Body of pancreas (tissue), 4 donors: ENCODE measurements around the gene ZNF675. TPM values are rescaled to one million over a fixed set of nuclear protein-coding genes. Genes with fewer than 3 reads are reported as not detected.
"Not testable (repeated sequence)": the region's sequence is repeated elsewhere in the genome, so short reads cannot be mapped to it uniquely, and the experiment has no call there.

Experiments used
- ATAC-seq: fragments of 150-250 bp; one replicate; pipeline ENCODE4 v1.9.1; 2016
- DNase-seq, 4 donors: peaks; one replicate each; pipeline ENCODE4 v3.0.0-alpha.2; 2019
- H3K27ac ChIP-seq, 4 donors: fragments of 200-600 bp; sonication (generic); 1 replicate in 3 of 4; 2 replicates in 1 of 4; pipeline versions ENCODE4 v1.5.1 to v1.6.1; 2016 to 2019; ENCODE audit warnings: mild to moderate bottlenecking in 1 of 4, mixed read lengths in 1 of 4, moderate library complexity in 1 of 4
- H3K27me3 ChIP-seq, 2 donors: fragments of 200-600 bp; sonication (generic); one replicate each; pipeline ENCODE4 v1.6.0; 2016; ENCODE audit warnings: mild to moderate bottlenecking in 1 of 2
- H3K36me3 ChIP-seq, 2 donors: fragments of 200-600 bp; sonication (generic); replicated peaks in 1 of 2; 2 replicates each; pipeline ENCODE4 v1.5.1; 2016; ENCODE audit warnings: low read depth in 2 of 2; ENCODE audit not compliant: insufficient read depth in 1 of 2
- H3K4me1 ChIP-seq: fragments of 200-600 bp; sonication (generic); one replicate; pipeline ENCODE4 v1.6.0; 2016
- H3K4me3 ChIP-seq, 2 donors: fragments of 200-600 bp; sonication (generic); 1 replicate in 1 of 2; 2 replicates in 1 of 2; pipeline ENCODE4 v1.5.1; 2016 to 2019
- H3K9me3 ChIP-seq, 3 donors: fragments of 200-600 bp; sonication (generic); 1 replicate in 2 of 3; 2 replicates in 1 of 3; pipeline ENCODE4 v1.5.1; 2016
- CTCF ChIP-seq, 7 experiments: fragments of 450-650 bp in 4 of 7; fragments of 200-600 bp in 3 of 7; sonication (generic) in 3 of 7; IDR thresholded peaks; one replicate each; pipeline ENCODE4 v1.5.1; 2016 to 2019; ENCODE audit warnings: antibody characterized with exemption in 7 of 7
- POLR2A ChIP-seq, 3 donors: fragments of 450-650 bp; IDR thresholded peaks; one replicate each; pipeline ENCODE4 v1.6.1; 2016; ENCODE audit warnings: antibody characterized with exemption in 3 of 3, mild to moderate bottlenecking in 2 of 3
- WGBS, 2 donors: methylation state at CpG; one replicate each; pipeline ENCODE4 v1.1.5; 2017; 5-methylcytosine and 5-hydroxymethylcytosine counted together
- intact Hi-C: fragments of 100-400 bp; cut with DNase I; formaldehyde crosslinking; loops from one replicate; pipeline ENCODE4 v1.15.1; 2023
- total RNA-seq, 2 donors: library from RNA; depleted of rRNA; stranded (reverse); fragments of >200 nt; gene quantifications; one replicate each; pipeline ENCODE4 v1.1.0, GENCODE V29; 2016

ZNF675 gene
- total RNA-seq, 2 donors from 2014 or later: 3.0 to 6.5 TPM

GRCh38 chr19:23673132-23673531 lies 13.9 kb downstream of the ZNF675 start:
- ATAC-seq (no peak), DNase-seq (no peak)
- Histone ChIP-seq H3K36me3 (no peaks in the 10 kb centered on the region), H3K4me3 (no peak overlapping the region), H3K9me3 (no peaks in the 10 kb centered on the region), H3K27me3 (no peaks in the 10 kb centered on the region), H3K4me1 (no peaks in the 10 kb centered on the region), H3K27ac (no peak overlapping the region)
- TF ChIP-seq POLR2A (IDR thresholded peaks at IDR 0.05) (no peak), CTCF (IDR thresholded peaks at IDR 0.05) (no peak)
- 96 to 100% methylated on average over 2 of the region's 2 CpGs for WGBS, 2 donors
- intact Hi-C loops: no loop called here

- H3K4me1 ChIP-seq, ATAC-seq, DNase-seq, H3K27ac ChIP-seq, H3K4me3 ChIP-seq, H3K36me3 ChIP-seq, intact Hi-C loops, H3K27me3 ChIP-seq: not testable (repeated sequence)
- peaks cover 0 to 18% (median 0%) of the 10 kb centered on the region in 3 donors for H3K9me3 ChIP-seq
- WGBS, 2 donors: 88 to 91% methylated on average over 13 to 17 of the region's 32 CpGs
Measured at GRCh38 chr19:23668606-23669005, 18.4 kb downstream of the ZNF675 start.

GRCh38 chr19:23665651-23666410 lies 21.2 kb downstream of the ZNF675 start:
- intact Hi-C loops: no loop called here
- Histone ChIP-seq H3K36me3 (peaks cover 14 to 17% of the 10 kb centered on the region in 2 donors), H3K4me1 (no peaks in the 10 kb centered on the region), H3K4me3 (no peak overlapping the region), H3K27ac (no peak overlapping the region), H3K9me3 (peaks cover 0 to 24% (median 0%) of the 10 kb centered on the region in 3 donors), H3K27me3 (no peaks in the 10 kb centered on the region)
- no peak for DNase-seq
- TF ChIP-seq POLR2A (IDR thresholded peaks at IDR 0.05) (no peak), CTCF (IDR thresholded peaks at IDR 0.05) (no peak)
- no peak for ATAC-seq
- WGBS, 2 donors: 39 to 54% methylated on average over 3 of the region's 3 CpGs

GRCh38 chr19:23649817-23650216 lies 37.2 kb downstream of the ZNF675 start:
- ATAC-seq, H3K4me1 ChIP-seq, H3K27ac ChIP-seq, H3K27me3 ChIP-seq, intact Hi-C loops, H3K4me3 ChIP-seq, DNase-seq: not testable (repeated sequence)
- H3K36me3 ChIP-seq: peaks cover 11 to 12% of the 10 kb centered on the region in 2 donors
- H3K9me3 ChIP-seq: peaks cover 0 to 28% (median 0%) of the 10 kb centered on the region in 3 donors
- 29 to 32% methylated on average over 3 of the region's 3 CpGs for WGBS, 2 donors

Other genes with a start within 250 kb of the ZNF675 start
- 1 to 10 TPM in 1 of 2 donors, under 1 TPM in 1; 0.99 to 2.1 TPM for gene ZNF681, start 71.7 kb upstream of the ZNF675 start, total RNA-seq
- gene ZNF726, start 227.7 kb upstream of the ZNF675 start, total RNA-seq: 1 to 10 TPM; 1.8 to 2.0 TPM